IPS-NIHi11 (cell line): ENCODE data around the gene SNX27.
"Not testable (repeated sequence)": the region's sequence is repeated elsewhere in the genome, so short reads cannot be mapped to it uniquely, and the experiment has no call there.

ENCODE experiments used
- DNase-seq: peaks from one replicate; pipeline ENCODE4 v3.0.0; 2012; ENCODE audit warnings: mixed read lengths, low spot score

The SNX27 gene

DNA sequence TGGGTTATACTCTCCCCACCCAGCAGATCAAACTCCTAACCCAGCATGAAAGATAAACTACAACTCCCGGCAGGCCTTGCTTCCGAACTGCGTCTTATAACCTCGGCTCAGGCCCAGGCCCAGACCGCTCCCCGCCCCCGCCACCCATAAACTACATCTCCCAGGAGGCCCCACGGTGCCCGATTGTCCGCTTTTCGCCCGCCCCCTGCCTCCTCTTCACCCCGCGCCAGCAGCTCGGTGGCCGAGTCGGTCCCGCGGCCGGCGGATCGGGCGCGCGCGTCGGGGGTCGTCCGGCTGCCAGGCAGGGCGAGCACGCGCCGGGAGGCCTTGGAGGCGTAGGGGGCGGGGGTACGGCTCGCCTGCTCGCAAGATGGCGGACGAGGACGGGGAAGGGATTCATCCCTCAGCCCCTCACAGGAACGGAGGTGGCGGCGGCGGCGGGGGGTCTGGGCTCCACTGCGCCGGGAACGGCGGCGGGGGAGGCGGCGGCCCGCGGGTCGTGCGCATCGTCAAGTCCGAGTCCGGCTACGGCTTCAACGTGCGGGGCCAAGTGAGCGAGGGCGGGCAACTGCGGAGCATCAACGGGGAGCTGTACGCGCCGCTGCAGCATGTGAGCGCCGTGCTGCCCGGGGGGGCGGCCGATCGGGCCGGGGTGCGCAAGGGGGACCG, at the start of gene SNX27:
TSS of gene SNX27 (plus strand) at position 219 of the 669 bp plus-strand sequence. CDS start at position 371, 152 bp downstream.
- DNase-seq = peak; percentile 96

- DNase-seq = no peak
Measured at GRCh38 chr1:151562661-151563060, 49.2 kb upstream of the SNX27 start.

- no peak for DNase-seq
Measured at GRCh38 chr1:151563376-151563775, 48.5 kb upstream of the SNX27 start.

GRCh38 chr1:151565502-151566189, 46.2 kb upstream of the SNX27 start:
- no peak for DNase-seq

- no peak for DNase-seq
Measured at GRCh38 chr1:151568626-151569088, 43.2 kb upstream of the SNX27 start.

DNA sequence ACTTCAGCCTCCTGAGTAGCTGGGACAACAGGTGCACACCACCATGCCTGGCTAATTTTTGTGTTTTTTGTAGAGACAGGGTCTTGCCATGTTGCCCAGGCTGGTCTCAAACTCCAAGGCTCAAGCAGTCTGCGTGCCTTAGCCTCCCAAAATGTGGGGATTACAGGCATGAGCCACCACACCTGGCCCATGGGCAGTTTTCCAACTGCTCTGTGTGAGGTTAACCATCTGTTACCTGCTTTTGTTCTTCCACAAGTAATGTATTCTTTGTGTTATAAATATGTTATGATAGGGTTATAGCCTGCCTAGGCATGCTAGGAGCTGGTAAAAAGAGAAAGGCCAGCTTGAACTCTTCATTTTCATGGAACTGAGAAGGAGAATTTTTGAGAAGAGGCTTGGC, 41.0 kb upstream of the SNX27 start:
- no peak for DNase-seq

DNA sequence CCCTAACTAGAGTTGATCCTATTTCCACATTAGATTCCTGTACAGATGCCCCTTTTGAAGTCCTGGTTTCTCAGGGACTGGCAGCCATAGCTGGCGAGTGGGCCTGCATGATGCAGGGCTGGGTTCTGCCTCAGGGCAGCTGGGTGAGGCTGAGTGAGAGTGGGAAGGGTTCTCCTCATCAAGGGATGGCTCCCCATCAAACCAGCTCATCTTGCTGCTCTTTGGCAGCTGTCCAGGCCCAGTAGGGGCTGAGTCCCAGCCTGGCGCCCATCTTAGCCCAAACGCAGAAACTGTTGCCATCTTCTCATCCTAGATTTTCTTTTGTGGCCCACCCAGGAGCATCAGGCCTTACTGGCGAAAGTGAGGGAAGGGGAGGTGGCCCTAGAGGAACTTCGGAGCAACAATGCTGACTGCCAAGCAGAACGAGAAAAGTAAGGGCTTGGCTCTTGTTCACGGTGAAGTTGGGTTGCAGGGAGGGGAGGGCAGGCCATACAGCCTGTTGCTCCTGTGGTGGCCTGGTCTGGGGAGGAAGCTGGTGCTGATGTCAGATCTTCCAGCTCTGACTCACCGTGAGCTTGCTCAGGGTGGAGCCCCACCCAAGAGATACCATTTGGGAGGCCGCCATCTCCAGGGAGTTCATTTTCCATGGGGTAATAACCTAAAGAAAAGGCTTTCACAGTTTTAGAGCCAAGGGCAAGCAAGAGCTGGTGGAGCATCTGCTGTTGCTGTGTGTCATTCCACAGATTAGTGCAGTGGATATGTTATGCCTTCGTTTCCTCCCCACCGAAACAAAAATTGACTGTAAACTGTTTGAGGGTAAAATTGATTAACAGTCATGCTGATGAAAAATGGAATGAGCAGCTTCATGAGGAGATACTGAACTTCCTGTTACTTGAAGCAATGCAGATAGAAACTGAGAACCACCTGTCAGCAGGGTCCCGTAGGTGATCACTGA, 37.0 kb upstream of the SNX27 start:
- no peak for DNase-seq

GRCh38 chr1:151577173-151577572, 34.7 kb upstream of the SNX27 start:
- no peak for DNase-seq

DNA sequence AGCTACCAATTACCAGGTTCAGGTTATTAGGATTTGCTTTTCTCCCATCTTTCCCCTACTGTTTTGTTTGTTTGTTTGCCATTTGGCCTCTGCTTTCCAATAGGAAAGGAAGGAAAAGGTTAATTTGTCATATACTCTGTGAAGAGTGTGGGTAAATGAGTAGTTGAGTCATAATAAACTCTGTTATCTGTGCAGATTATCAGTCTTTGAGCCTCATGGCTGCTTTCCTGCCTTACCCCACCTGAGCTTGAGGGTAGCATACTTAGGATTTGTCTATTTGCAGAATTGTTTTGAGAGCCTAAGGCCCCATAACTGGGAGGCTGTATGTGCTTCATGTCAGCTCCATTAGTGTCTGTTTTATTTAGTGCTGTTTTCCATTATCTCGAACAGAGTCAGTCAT, 32.9 kb upstream of the SNX27 start:
- no peak for DNase-seq

- DNase-seq = no peak
Measured at GRCh38 chr1:151579436-151580225, 32.2 kb upstream of the SNX27 start.

GRCh38 chr1:151581451-151581850, 30.4 kb upstream of the SNX27 start:
- no peak for DNase-seq

GRCh38 chr1:151581921-151582320, 29.9 kb upstream of the SNX27 start:
- DNase-seq = no peak

DNA sequence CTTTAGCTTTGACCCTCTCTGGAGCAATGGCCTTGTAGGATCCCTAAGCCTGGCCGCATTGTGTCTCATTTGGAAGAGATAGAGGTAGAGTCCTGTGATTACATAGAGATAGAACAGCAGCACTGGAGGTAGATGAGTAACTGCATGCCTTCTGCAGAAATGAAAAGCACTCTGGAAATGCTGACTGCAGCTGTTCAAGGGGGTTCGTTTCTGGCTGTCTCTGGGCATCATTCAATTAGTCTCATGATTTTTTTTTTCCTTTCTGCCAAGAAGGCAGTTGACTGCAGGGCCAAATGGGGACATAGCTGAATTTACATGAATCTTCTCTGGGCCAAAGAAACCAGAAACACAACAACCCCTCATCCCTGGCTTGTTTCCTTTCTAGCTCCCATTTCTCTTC, 28.1 kb upstream of the SNX27 start:
- no peak for DNase-seq

DNA sequence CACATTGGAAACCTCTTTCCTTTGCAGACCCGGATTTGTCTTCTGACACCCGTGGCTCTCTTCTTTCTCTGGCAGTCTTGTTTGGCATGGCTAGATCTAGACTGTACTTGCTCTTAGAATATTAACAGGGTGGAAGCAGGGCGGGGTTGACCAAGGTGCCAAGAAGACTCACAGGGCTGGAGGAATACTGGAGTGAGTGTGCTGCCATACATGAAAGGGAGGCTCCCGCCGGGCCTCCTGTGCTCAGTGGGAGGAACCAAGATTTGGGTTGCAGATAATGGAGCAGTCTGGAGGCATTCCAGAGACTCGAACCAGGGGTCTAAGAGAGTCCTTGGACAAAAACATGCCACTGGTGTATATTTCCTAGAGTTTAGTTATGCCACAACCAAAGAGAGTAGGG, 27.6 kb upstream of the SNX27 start:
- no peak for DNase-seq

- DNase-seq = no peak
Measured at GRCh38 chr1:151584780-151585179, 27.1 kb upstream of the SNX27 start.

DNA sequence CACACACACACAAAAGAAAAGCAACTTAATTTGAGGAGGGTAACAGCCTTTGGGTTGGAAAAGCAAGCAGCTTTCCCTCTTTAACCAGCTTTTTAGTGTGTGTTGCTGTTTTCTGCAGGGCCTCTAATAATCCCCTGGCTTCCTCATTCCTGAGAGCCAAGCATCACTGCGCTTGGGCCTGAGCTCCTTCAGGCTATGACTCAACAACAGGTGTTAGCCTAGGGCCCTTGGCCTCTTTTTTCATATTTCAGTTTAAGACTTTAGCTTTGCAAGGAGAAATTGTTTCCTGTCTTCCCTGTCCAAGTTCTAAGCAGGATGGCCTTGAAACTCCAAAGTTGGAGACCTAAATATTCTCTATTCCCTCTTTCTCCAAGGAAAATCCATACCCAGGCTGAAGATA, 26.2 kb upstream of the SNX27 start:
- no peak for DNase-seq

DNA sequence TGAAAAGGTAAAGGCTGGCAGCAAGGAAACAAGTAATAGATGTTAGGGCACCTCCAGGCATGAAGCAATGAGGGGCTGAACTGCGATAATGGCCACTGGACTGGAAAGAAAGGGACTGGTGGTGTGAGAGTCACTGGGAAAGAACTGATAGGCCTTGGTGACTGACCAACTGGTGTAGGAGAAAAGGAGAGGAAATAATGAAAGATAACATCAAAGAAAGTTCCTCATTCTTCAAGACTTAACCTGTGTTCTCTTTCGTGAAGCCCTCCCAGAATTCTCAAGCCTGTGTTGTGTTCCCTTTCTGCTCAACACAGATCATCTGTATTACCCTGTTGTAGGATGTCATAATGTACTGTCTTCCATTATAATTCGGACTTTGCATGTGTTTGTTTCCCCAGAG, 20.9 kb upstream of the SNX27 start:
- DNase-seq = no peak

DNA sequence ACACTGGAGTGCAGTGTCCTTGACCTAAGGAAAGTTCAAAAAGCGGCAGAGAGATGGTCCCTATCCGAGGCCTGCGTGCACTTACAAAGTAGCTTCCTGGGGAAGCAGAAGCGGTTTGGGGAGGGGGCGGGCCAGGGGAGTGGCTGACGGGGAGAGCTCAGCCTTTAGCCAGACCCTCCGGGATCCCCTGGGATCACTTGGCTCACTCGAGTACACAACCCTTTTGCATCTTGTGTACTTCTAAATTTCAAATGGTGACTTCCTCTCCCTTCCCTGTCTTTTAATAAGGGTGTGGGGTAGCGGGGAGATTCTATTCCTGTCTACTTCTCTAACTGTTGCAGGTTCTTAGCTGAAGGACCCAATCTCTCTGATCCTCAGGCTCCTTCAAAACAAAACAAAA, 18.1 kb upstream of the SNX27 start:
- DNase-seq = peak; percentile 62

- peak; percentile 91 for DNase-seq
Measured at GRCh38 chr1:151594143-151594625, 17.7 kb upstream of the SNX27 start.

DNA sequence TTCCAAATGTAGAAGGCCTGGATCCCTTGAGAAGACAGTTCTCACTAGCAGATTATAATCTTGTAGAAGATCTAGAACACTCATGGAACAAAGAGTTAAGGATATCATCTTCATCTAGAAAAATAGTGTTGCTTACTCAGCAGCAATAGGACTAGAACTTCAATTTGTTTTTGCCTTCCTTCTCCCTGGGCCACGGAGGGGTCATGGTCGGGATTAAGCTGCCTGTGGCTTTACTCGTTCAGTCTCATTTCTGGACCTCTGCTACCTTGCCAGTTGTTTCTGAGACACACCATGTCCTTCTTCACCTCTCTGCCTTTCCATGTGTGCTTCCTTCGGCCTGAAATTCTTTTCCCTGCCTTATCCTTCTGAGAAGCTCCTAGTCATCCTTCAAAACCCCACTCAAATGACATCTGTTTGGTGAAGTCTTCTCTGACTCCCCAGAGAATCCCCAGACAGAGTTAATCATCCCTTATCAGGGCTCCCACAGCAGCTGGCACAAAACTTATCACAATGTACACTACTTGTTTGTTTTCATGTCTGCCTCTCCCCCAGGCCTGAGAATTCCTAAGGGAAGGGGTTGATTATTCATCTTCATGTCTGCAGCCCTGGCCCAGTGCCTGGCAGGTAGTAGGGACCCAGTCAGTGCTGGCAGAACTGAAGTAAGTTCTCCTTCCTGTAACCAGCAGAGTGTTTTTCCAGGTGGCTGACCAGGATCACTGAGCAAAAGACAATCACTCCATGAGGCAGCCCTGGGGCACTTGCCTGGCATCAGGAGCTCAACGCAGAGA, 15.5 kb upstream of the SNX27 start:
- DNase-seq = no peak

DNA sequence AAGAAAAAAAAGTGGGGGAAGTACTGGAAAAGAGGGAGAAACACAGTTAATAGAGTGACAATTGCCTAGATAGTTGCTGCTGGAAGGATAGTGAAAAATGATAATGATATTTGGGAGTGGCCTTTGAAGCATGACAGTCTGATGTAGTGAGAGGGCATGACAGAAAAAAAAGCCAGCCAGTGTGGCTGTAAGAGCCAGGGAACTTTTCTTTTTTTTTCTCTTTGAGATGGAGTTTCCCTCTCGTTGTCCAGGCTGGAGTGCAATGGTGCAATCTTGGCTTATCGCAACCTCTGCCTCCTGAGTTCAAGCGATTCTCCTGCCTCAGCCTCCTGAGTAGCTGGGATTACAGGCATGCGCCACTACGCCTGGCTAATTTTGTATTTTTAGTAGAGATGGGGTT, 9.3 kb upstream of the SNX27 start:
- not testable (repeated sequence) for DNase-seq
